ENCODE measurements around the gene SLC35E1.

SLC35E1 gene

GRCh38 chr19:16530540-16531379 lies 41.5 kb downstream of the SLC35E1 start:
- in situ Hi-C loops (cut with MboI; ENCODE audit: low pct_unique_long_range_greater_than_20kb, low sequenced_read_pairs): no loop called here
- DNase-seq: no peak

- in situ Hi-C loops (cut with MboI; ENCODE audit: low pct_unique_long_range_greater_than_20kb, low sequenced_read_pairs): no loop called here
- DNase-seq: no peak
Measured at GRCh38 chr19:16529466-16530144, 42.6 kb downstream of the SLC35E1 start.

- DNase-seq: peak; percentile 66
- in situ Hi-C loops (cut with MboI; ENCODE audit: low pct_unique_long_range_greater_than_20kb, low sequenced_read_pairs): no loop called here
Measured at GRCh38 chr19:16527971-16528521, 44.2 kb downstream of the SLC35E1 start.

- in situ Hi-C loops (cut with MboI; ENCODE audit: low pct_unique_long_range_greater_than_20kb, low sequenced_read_pairs): no loop called here
- DNase-seq: no peak
Measured at GRCh38 chr19:16527334-16527935, 44.8 kb downstream of the SLC35E1 start.

GRCh38 chr19:16525751-16526481 lies 46.3 kb downstream of the SLC35E1 start:
- DNase-seq: no peak
- in situ Hi-C loops (cut with MboI; ENCODE audit: low pct_unique_long_range_greater_than_20kb, low sequenced_read_pairs): no loop called here

- DNase-seq: no peak
Measured at GRCh38 chr19:16524991-16525734, 47.1 kb downstream of the SLC35E1 start.

GRCh38 chr19:16522559-16523377 lies 49.4 kb downstream of the SLC35E1 start:
- no peak for DNase-seq
- in situ Hi-C loops (cut with MboI; ENCODE audit: low pct_unique_long_range_greater_than_20kb, low sequenced_read_pairs): no loop called here

More at GRCh38 chr19:16524991-16525734, 47.1 kb downstream of the SLC35E1 start:
- in situ Hi-C loops (cut with MboI; ENCODE audit: low pct_unique_long_range_greater_than_20kb, low sequenced_read_pairs): no loop called here

- no peak for DNase-seq
- in situ Hi-C loops (cut with MboI; ENCODE audit: low pct_unique_long_range_greater_than_20kb, low sequenced_read_pairs): no loop called here
Measured at GRCh38 chr19:16521715-16522289, 50.4 kb downstream of the SLC35E1 start.

- in situ Hi-C loops (cut with MboI; ENCODE audit: low pct_unique_long_range_greater_than_20kb, low sequenced_read_pairs): no loop called here
- no peak for DNase-seq
Measured at GRCh38 chr19:16520986-16521624, 51.1 kb downstream of the SLC35E1 start.

- in situ Hi-C loops (cut with MboI; ENCODE audit: low pct_unique_long_range_greater_than_20kb, low sequenced_read_pairs): no loop called here
- DNase-seq: no peak
Measured at GRCh38 chr19:16520074-16520973, 51.9 kb downstream of the SLC35E1 start.

- no peak for DNase-seq
- in situ Hi-C loops (cut with MboI; ENCODE audit: low pct_unique_long_range_greater_than_20kb, low sequenced_read_pairs): no loop called here
Measured at GRCh38 chr19:16519230-16519687, 53.0 kb downstream of the SLC35E1 start.

GRCh38 chr19:16518483-16519229 lies 53.6 kb downstream of the SLC35E1 start:
- no peak for DNase-seq
- in situ Hi-C loops (cut with MboI; ENCODE audit: low pct_unique_long_range_greater_than_20kb, low sequenced_read_pairs): no loop called here

GRCh38 chr19:16518061-16518460 lies 54.2 kb downstream of the SLC35E1 start:
- in situ Hi-C loops (cut with MboI; ENCODE audit: low pct_unique_long_range_greater_than_20kb, low sequenced_read_pairs): no loop called here
- no peak for DNase-seq

GRCh38 chr19:16516923-16517610 lies 55.1 kb downstream of the SLC35E1 start:
- in situ Hi-C loops (cut with MboI; ENCODE audit: low pct_unique_long_range_greater_than_20kb, low sequenced_read_pairs): no loop called here
- DNase-seq: no peak

GRCh38 chr19:16516381-16516780 lies 55.8 kb downstream of the SLC35E1 start:
- DNase-seq: no peak
- in situ Hi-C loops (cut with MboI; ENCODE audit: low pct_unique_long_range_greater_than_20kb, low sequenced_read_pairs): no loop called here

All from KBM-7 (cell line).